Gastrocnemius medialis (tissue), 4 donors: ENCODE data around the gene CDH3. TPM values are rescaled to one million over a fixed set of nuclear protein-coding genes. Genes with fewer than 3 reads are reported as not detected.

Experiments
- ATAC-seq, 2 donors: fragments of 150-250 bp; one replicate each; pipeline ENCODE4 v1.9.1; 2016
- DNase-seq, 2 donors: peaks; one replicate each; pipeline ENCODE4 v3.0.0-alpha.2; 2019
- H3K27ac ChIP-seq, 4 donors: fragments of 200-600 bp; sonication (generic); 1 replicate in 1 of 4; 2 replicates in 3 of 4; pipeline ENCODE4 v1.5.1; 2016 to 2018; ENCODE audit warnings: mild to moderate bottlenecking in 2 of 4, moderate library complexity in 1 of 4
- H3K27me3 ChIP-seq, 3 donors: fragments of 200-600 bp; sonication (generic) in 2 of 3; 1 replicate in 1 of 3; 2 replicates in 2 of 3; pipeline versions ENCODE4 v1.5.1 to v1.6.0; 2016 to 2019; ENCODE audit warnings: mild to moderate bottlenecking in 1 of 3, moderate library complexity in 1 of 3
- H3K36me3 ChIP-seq, 2 donors: fragments of 200-600 bp; sonication (generic) in 1 of 2; one replicate each; pipeline ENCODE4 v1.5.1; 2017 to 2018
- H3K4me1 ChIP-seq, 2 donors: fragments of 200-600 bp; sonication (generic) in 1 of 2; one replicate each; pipeline ENCODE4 v1.5.1; 2016 to 2017; ENCODE audit warnings: mild to moderate bottlenecking in 2 of 2
- H3K4me3 ChIP-seq, 4 donors: fragments of 200-600 bp; sonication (generic) in 3 of 4; 1 replicate in 1 of 4; 2 replicates in 3 of 4; pipeline ENCODE4 v1.5.1; 2016 to 2019; ENCODE audit warnings: mild to moderate bottlenecking in 2 of 4
- H3K9me3 ChIP-seq, 3 donors: fragments of 200-600 bp; sonication (generic) in 2 of 3; 1 replicate in 1 of 3; 2 replicates in 2 of 3; pipeline ENCODE4 v1.5.1; 2016 to 2019
- CTCF ChIP-seq, 5 experiments: fragments of 450-650 bp in 3 of 5; fragments of 200-600 bp in 2 of 5; sonication (generic) in 2 of 5; IDR thresholded peaks in 4 of 5; conservative IDR thresholded peaks in 1 of 5; 1 replicate in 4 of 5; 2 replicates in 1 of 5; pipeline ENCODE4 v1.5.1; 2016 to 2019; ENCODE audit warnings: antibody characterized with exemption in 5 of 5, mild to moderate bottlenecking in 3 of 5, moderate library complexity in 3 of 5
- POLR2A ChIP-seq, 2 donors: fragments of 450-650 bp; IDR thresholded peaks; one replicate each; pipeline ENCODE4 v1.6.1; 2017; ENCODE audit warnings: antibody characterized with exemption in 2 of 2, mild to moderate bottlenecking in 2 of 2, moderate library complexity in 2 of 2
- in situ Hi-C, 4 donors: fragments of 200-750 bp; cut with MboI; loops; one replicate each; pipeline versions ENCODE4 v1.15.0 to v1.8.0; 2017; ENCODE audit warnings: low sequenced_read_pairs in 4 of 4
- intact Hi-C: fragments of 100-400 bp; cut with DNase I; formaldehyde crosslinking; loops from one replicate; pipeline ENCODE4 v1.15.1; 2023; ENCODE audit warnings: low total_unique reads
- total RNA-seq, 4 donors: library from RNA; depleted of rRNA; stranded (reverse); fragments of >200 nt; gene quantifications; one replicate each; pipeline versions ENCODE4 v1.1.0 to v1.2.3, GENCODE V29; 2016

CDH3 gene
- total RNA-seq, 4 donors from 2014 or later = not detected

- H3K27ac ChIP-seq = no peak overlapping the region
- ATAC-seq = no peak
- intact Hi-C loops = no loop called here
- in situ Hi-C loops = no loop called here
- no peaks in the 10 kb centered on the region for H3K4me1 ChIP-seq
- TF ChIP-seq POLR2A (IDR thresholded peaks at IDR 0.05) = no peak
- no peak for TF ChIP-seq CTCF (IDR thresholded peaks at IDR 0.05 in 4 of 5, conservative IDR thresholded peaks at IDR 0.05 in 1 of 5)
- no peak for DNase-seq
- H3K9me3 ChIP-seq = no peaks in the 10 kb centered on the region
- H3K36me3 ChIP-seq = no peaks in the 10 kb centered on the region
- H3K4me3 ChIP-seq = no peak overlapping the region
- H3K27me3 ChIP-seq = no peaks in the 10 kb centered on the region
These were observed 62.4 kb downstream of the CDH3 start for GRCh38 chr16:68707340-68708152.

- no peak for TF ChIP-seq CTCF (IDR thresholded peaks at IDR 0.05 in 4 of 5, conservative IDR thresholded peaks at IDR 0.05 in 1 of 5)
- TF ChIP-seq POLR2A (IDR thresholded peaks at IDR 0.05) = no peak
- no peaks in the 10 kb centered on the region for H3K4me1 ChIP-seq
- DNase-seq = no peak
- no peak for ATAC-seq
- H3K9me3 ChIP-seq = no peaks in the 10 kb centered on the region
- intact Hi-C loops (no loop called here), in situ Hi-C loops (no loop called here)
- H3K4me3 ChIP-seq = no peak overlapping the region
- no peaks in the 10 kb centered on the region for H3K36me3 ChIP-seq
- peaks cover 0 to 6% (median 3%) of the 10 kb centered on the region in 3 donors for H3K27me3 ChIP-seq
- H3K27ac ChIP-seq = no peak overlapping the region
These were observed 65.1 kb downstream of the CDH3 start for GRCh38 chr16:68710211-68710610.

- Histone ChIP-seq H3K27ac (no peak overlapping the region), H3K27me3 (peaks cover 0 to 6% (median 3%) of the 10 kb centered on the region in 3 donors), H3K4me3 (no peak overlapping the region), H3K9me3 (no peaks in the 10 kb centered on the region), H3K4me1 (no peaks in the 10 kb centered on the region), H3K36me3 (no peaks in the 10 kb centered on the region)
- intact Hi-C loops = no loop called here
- TF ChIP-seq CTCF (IDR thresholded peaks at IDR 0.05 in 4 of 5, conservative IDR thresholded peaks at IDR 0.05 in 1 of 5) (no peak), POLR2A (IDR thresholded peaks at IDR 0.05) (no peak)
- no peak for ATAC-seq
- no peak for DNase-seq
- in situ Hi-C loops = no loop called here
These were observed 66.5 kb downstream of the CDH3 start for GRCh38 chr16:68711421-68712139.

- TF ChIP-seq POLR2A (IDR thresholded peaks at IDR 0.05) (no peak), CTCF (IDR thresholded peaks at IDR 0.05 in 4 of 5, conservative IDR thresholded peaks at IDR 0.05 in 1 of 5) (no peak)
- DNase-seq = no peak
- H3K9me3 ChIP-seq = no peaks in the 10 kb centered on the region
- no peak overlapping the region for H3K27ac ChIP-seq
- H3K4me3 ChIP-seq = no peak overlapping the region
- peaks cover 0 to 6% (median 3%) of the 10 kb centered on the region in 3 donors for H3K27me3 ChIP-seq
- intact Hi-C loops = no loop called here
- H3K4me1 ChIP-seq = no peaks in the 10 kb centered on the region
- in situ Hi-C loops = no loop called here
- no peaks in the 10 kb centered on the region for H3K36me3 ChIP-seq
- ATAC-seq = no peak
These were observed 68.3 kb downstream of the CDH3 start for GRCh38 chr16:68713361-68713760.
